NCI-H510A (cell line): ENCODE results near the gene RAB40B.

Experiments
- DNase-seq: peaks from one replicate; lab custom pipeline; 2025; lab: John Stamatoyannopoulos, UW

Gene RAB40B

GRCh38 chr17:82691714-82692113 lies 6.8 kb downstream of the RAB40B start:
- DNase-seq = no peak

GRCh38 chr17:82690786-82691489 lies 7.6 kb downstream of the RAB40B start:
- no peak for DNase-seq

- no peak for DNase-seq
Observed at GRCh38 chr17:82689077-82689476, 9.4 kb downstream of the RAB40B start.

GRCh38 chr17:82687871-82688270 lies 10.6 kb downstream of the RAB40B start:
- no peak for DNase-seq

GRCh38 chr17:82687375-82687861 lies 11.1 kb downstream of the RAB40B start:
- no peak for DNase-seq

GRCh38 chr17:82686366-82687324 lies 11.9 kb downstream of the RAB40B start:
- no peak for DNase-seq

GRCh38 chr17:82685291-82685690 lies 13.2 kb downstream of the RAB40B start:
- DNase-seq = no peak

- no peak for DNase-seq
Observed at GRCh38 chr17:82684228-82684841, 14.2 kb downstream of the RAB40B start.

GRCh38 chr17:82683534-82683933 lies 15.0 kb downstream of the RAB40B start:
- DNase-seq = no peak

- no peak for DNase-seq
Observed at GRCh38 chr17:82681547-82681946, 17.0 kb downstream of the RAB40B start.

GRCh38 chr17:82679586-82680465 lies 18.7 kb downstream of the RAB40B start:
- DNase-seq = no peak

- no peak for DNase-seq
Observed at GRCh38 chr17:82678265-82678891, 20.1 kb downstream of the RAB40B start.

GRCh38 chr17:82677353-82677925 lies 21.1 kb downstream of the RAB40B start:
- DNase-seq = no peak

GRCh38 chr17:82675476-82676245 lies 22.8 kb downstream of the RAB40B start:
- no peak for DNase-seq

- DNase-seq = no peak
Observed at GRCh38 chr17:82674656-82675475, 23.6 kb downstream of the RAB40B start.

GRCh38 chr17:82670661-82671450 lies 27.6 kb downstream of the RAB40B start:
- no peak for DNase-seq

- no peak for DNase-seq
Observed at GRCh38 chr17:82668631-82669099, 29.8 kb downstream of the RAB40B start.

- no peak for DNase-seq
Observed at GRCh38 chr17:82668024-82668630, 30.4 kb downstream of the RAB40B start.
